ENCODE measurements around the gene APLF.
"Not testable (repeated sequence)": the region's sequence is repeated elsewhere in the genome, so short reads cannot be mapped to it uniquely, and the experiment has no call there.

The APLF gene

GRCh38 chr2:68516051-68516955, 48.9 kb downstream of the APLF start:
- TF ChIP-seq MYC (IDR thresholded peaks at IDR 0.05; ENCODE audit: low read depth, low read length) (no peak), POLR2A (IDR thresholded peaks at IDR 0.05; ENCODE audit: extremely low read depth, insufficient read length) (no peak), CTCF (IDR thresholded peaks at IDR 0.05; ENCODE audit: low read depth, low read length) (no peak), MAX (IDR thresholded peaks at IDR 0.05; ENCODE audit: low read depth, low read length) (no peak)
- no peak overlapping the region for H3K4me3 ChIP-seq (ENCODE audit: low read depth, low read length)
- DNase-seq (ENCODE audit: low read depth), result peak; percentile 7

- TF ChIP-seq MYC (IDR thresholded peaks at IDR 0.05; ENCODE audit: low read depth, low read length), result no peak
- no peak for TF ChIP-seq CTCF (IDR thresholded peaks at IDR 0.05; ENCODE audit: low read depth, low read length)
- no peak for TF ChIP-seq POLR2A (IDR thresholded peaks at IDR 0.05; ENCODE audit: extremely low read depth, insufficient read length)
- no peak for TF ChIP-seq MAX (IDR thresholded peaks at IDR 0.05; ENCODE audit: low read depth, low read length)
- no peak overlapping the region for H3K4me3 ChIP-seq (ENCODE audit: low read depth, low read length)
- peak; percentile 25 for DNase-seq (ENCODE audit: low read depth)
These were observed 51.9 kb downstream of the APLF start for GRCh38 chr2:68519236-68519635.

- TF ChIP-seq CTCF (IDR thresholded peaks at IDR 0.05; ENCODE audit: low read depth, low read length), result no peak
- no peak for TF ChIP-seq MYC (IDR thresholded peaks at IDR 0.05; ENCODE audit: low read depth, low read length)
- TF ChIP-seq POLR2A (IDR thresholded peaks at IDR 0.05; ENCODE audit: extremely low read depth, insufficient read length), result no peak
- TF ChIP-seq MAX (IDR thresholded peaks at IDR 0.05; ENCODE audit: low read depth, low read length), result no peak
- DNase-seq (ENCODE audit: low read depth), result no peak
- no peak overlapping the region for H3K4me3 ChIP-seq (ENCODE audit: low read depth, low read length)
These were observed 53.7 kb downstream of the APLF start for GRCh38 chr2:68521037-68521436.

- not testable (repeated sequence) for DNase-seq (ENCODE audit: low read depth); H3K4me3 ChIP-seq (ENCODE audit: low read depth, low read length)
These were observed 59.6 kb downstream of the APLF start for GRCh38 chr2:68526943-68527342.

GRCh38 chr2:68527343-68528081, 60.1 kb downstream of the APLF start:
- DNase-seq (ENCODE audit: low read depth); H3K4me3 ChIP-seq (ENCODE audit: low read depth, low read length): not testable (repeated sequence)

- not testable (repeated sequence) for H3K4me3 ChIP-seq (ENCODE audit: low read depth, low read length); DNase-seq (ENCODE audit: low read depth)
These were observed 61.8 kb downstream of the APLF start for GRCh38 chr2:68529156-68529555.

- not testable (repeated sequence) for H3K4me3 ChIP-seq (ENCODE audit: low read depth, low read length); DNase-seq (ENCODE audit: low read depth)
These were observed 62.3 kb downstream of the APLF start for GRCh38 chr2:68529651-68530050.

- TF ChIP-seq MAX (IDR thresholded peaks at IDR 0.05; ENCODE audit: low read depth, low read length), result no peak
- TF ChIP-seq MYC (IDR thresholded peaks at IDR 0.05; ENCODE audit: low read depth, low read length), result no peak; the same call in 1 of the 2 replicates
- no peak for TF ChIP-seq POLR2A (IDR thresholded peaks at IDR 0.05; ENCODE audit: extremely low read depth, insufficient read length)
- TF ChIP-seq CTCF (IDR thresholded peaks at IDR 0.05; ENCODE audit: low read depth, low read length), result no peak
- DNase-seq (ENCODE audit: low read depth), result peak; percentile 82
- no peak overlapping the region for H3K4me3 ChIP-seq (ENCODE audit: low read depth, low read length)
These were observed 68.6 kb downstream of the APLF start for GRCh38 chr2:68536000-68536399.
